A673 (cell line): ENCODE results near the gene PCDHGA2.

ENCODE experiments used
- EZH2 ChIP-seq: fragments of 200-600 bp; sonication (generic); IDR thresholded peaks from 2 replicates; pipeline ENCODE4 v1.6.1; 2017; ENCODE audit warnings: borderline replicate concordance, low read depth, mild to moderate bottlenecking, mixed read lengths, antibody characterized with exemption, low read length; ENCODE audit not compliant: poor library complexity, severe bottlenecking
- TF ChIP-seq, protein P1 (sequence below): fragments of 300-800, 200-600 bp; sonication (generic); conservative IDR thresholded peaks from 2 replicates; pipeline ENCODE4 v1.5.1; 2017; ENCODE audit warnings: low read depth, mild to moderate bottlenecking, antibody characterized with exemption, low read length, moderate library complexity, mixed read lengths

GRCh38 chr5:141356950-141357349 lies 18.4 kb downstream of the PCDHGA2 start:
- TF ChIP-seq, protein P1, sequence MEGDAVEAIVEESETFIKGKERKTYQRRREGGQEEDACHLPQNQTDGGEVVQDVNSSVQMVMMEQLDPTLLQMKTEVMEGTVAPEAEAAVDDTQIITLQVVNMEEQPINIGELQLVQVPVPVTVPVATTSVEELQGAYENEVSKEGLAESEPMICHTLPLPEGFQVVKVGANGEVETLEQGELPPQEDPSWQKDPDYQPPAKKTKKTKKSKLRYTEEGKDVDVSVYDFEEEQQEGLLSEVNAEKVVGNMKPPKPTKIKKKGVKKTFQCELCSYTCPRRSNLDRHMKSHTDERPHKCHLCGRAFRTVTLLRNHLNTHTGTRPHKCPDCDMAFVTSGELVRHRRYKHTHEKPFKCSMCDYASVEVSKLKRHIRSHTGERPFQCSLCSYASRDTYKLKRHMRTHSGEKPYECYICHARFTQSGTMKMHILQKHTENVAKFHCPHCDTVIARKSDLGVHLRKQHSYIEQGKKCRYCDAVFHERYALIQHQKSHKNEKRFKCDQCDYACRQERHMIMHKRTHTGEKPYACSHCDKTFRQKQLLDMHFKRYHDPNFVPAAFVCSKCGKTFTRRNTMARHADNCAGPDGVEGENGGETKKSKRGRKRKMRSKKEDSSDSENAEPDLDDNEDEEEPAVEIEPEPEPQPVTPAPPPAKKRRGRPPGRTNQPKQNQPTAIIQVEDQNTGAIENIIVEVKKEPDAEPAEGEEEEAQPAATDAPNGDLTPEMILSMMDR = no peak
- TF ChIP-seq EZH2 = no peak
